ENCODE measurements around the gene MRPL19. TPM values are rescaled to one million over a fixed set of nuclear protein-coding genes. Genes with fewer than 3 reads are reported as not detected.

Gene MRPL19
- total RNA-seq, 1 donor from 2014 or later = 64.2 TPM

DNA sequence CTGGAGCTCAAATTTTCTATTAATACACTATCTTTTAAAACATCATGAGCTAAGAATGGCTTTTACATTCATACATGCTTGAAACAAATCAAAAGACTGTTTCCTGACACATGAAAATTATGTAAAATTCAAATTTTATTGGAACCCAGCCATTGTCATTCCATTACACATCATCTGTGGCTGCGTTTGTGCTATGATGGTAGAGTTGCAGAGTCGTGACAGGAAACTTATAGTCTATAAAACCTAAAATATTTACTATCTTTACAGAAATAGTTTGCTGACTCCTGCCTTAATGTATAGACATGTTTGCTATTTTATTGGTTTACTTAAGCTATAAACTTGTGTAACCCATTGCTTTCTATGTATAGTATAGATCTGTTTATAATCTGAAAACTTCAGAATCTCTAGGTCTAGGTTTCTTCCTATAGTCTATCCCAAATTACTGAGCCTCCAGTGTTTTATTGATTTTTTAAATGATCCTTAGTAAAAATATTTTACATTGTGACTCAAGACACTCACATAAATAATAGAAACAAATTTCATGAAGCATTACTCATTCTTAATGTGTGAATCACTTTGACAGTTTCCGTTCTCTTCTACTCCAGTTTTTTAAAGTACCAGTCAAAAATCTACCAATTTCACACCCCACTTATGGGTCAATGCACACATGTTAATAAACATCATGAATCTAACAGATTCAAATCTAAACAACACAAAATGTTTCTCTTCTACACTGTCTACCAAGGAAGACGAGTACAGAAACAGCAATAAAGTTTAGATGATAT, 26.4 kb upstream of the MRPL19 start:
- no peaks in the 10 kb centered on the region for H3K36me3 ChIP-seq (ENCODE audit: control insufficient read depth, insufficient read depth, low read length)
- H3K4me3 ChIP-seq (ENCODE audit: low read depth, low read length) = no peak overlapping the region
- TF ChIP-seq, protein P1, sequence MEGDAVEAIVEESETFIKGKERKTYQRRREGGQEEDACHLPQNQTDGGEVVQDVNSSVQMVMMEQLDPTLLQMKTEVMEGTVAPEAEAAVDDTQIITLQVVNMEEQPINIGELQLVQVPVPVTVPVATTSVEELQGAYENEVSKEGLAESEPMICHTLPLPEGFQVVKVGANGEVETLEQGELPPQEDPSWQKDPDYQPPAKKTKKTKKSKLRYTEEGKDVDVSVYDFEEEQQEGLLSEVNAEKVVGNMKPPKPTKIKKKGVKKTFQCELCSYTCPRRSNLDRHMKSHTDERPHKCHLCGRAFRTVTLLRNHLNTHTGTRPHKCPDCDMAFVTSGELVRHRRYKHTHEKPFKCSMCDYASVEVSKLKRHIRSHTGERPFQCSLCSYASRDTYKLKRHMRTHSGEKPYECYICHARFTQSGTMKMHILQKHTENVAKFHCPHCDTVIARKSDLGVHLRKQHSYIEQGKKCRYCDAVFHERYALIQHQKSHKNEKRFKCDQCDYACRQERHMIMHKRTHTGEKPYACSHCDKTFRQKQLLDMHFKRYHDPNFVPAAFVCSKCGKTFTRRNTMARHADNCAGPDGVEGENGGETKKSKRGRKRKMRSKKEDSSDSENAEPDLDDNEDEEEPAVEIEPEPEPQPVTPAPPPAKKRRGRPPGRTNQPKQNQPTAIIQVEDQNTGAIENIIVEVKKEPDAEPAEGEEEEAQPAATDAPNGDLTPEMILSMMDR (IDR thresholded peaks at IDR 0.05; ENCODE audit: insufficient read depth, low read length, poor library complexity, severe bottlenecking) = no peak
- no peaks in the 10 kb centered on the region for H3K27me3 ChIP-seq (ENCODE audit: control insufficient read depth, insufficient read depth, low read length)
- DNase-seq (ENCODE audit: low read depth) = no peak

DNA sequence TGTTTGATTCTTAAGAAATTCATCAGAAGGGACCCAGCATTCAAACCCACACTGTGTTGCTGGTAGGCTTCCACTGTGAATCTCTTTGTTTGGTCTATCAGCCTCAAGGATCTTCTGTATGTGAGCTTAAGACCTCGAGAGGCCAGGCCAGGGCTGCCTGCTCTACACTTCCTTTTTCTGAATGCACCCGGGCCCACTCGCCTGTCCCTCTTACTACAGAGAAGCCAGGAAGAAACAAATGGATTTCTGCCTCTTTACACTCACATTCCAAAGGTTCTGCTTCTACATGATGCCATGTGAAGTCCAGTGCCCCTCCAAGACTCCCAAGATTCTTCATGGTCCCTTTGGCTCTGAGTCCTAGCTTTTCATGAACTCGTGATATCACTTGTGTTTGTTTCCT, 25.4 kb upstream of the MRPL19 start:
- Histone ChIP-seq H3K27me3 (ENCODE audit: control insufficient read depth, insufficient read depth, low read length) (no peaks in the 10 kb centered on the region), H3K36me3 (ENCODE audit: control insufficient read depth, insufficient read depth, low read length) (no peaks in the 10 kb centered on the region), H3K4me3 (ENCODE audit: low read depth, low read length) (no peak overlapping the region)
- DNase-seq (ENCODE audit: low read depth) = no peak
- TF ChIP-seq, protein P1 (IDR thresholded peaks at IDR 0.05; ENCODE audit: insufficient read depth, low read length, poor library complexity, severe bottlenecking) = no peak

DNA sequence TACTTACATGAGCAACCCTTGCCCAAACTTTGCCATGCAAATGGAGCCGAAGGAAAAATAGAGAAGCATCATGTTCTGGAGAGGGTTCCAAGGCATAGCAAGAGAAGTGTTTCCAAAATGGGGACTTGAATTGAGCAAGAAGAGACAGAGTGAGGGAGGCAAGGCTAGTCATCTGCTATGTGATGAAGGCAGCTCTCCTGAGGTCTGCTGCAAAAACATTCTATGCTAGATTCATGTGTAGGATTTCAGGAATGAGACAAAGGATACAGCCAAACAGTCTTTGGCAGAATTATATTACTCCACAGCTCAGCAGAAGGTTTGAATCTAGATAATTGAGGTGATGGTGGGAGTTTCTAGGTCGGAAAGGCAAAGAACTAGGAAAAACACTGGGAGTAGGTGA, 24.1 kb upstream of the MRPL19 start:
- DNase-seq (ENCODE audit: low read depth) = no peak
- H3K4me3 ChIP-seq (ENCODE audit: low read depth, low read length) = no peak overlapping the region
- TF ChIP-seq, protein P1 (IDR thresholded peaks at IDR 0.05; ENCODE audit: insufficient read depth, low read length, poor library complexity, severe bottlenecking) = no peak
- H3K27me3 ChIP-seq (ENCODE audit: control insufficient read depth, insufficient read depth, low read length) = no peaks in the 10 kb centered on the region
- no peaks in the 10 kb centered on the region for H3K36me3 ChIP-seq (ENCODE audit: control insufficient read depth, insufficient read depth, low read length)

DNA sequence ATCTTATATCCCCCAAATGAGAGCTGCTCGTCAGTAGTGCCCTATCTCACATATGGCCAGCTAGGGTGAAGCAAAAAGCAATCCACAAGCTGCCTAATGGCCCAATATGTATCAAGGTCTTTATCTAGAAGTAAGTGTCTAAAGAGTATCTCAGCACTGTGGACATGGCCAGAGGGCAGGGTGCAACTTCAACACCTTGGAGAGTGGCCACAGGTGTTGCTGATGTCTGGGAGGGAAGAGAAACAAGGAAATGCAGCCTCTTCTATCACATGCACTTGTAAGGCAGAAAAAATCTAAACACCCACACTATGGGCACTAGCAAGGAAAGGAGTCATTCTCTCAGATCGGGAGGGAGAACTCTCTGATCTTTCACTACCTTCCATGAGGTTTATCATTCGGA, 23.7 kb upstream of the MRPL19 start:
- Histone ChIP-seq H3K36me3 (ENCODE audit: control insufficient read depth, insufficient read depth, low read length) (no peaks in the 10 kb centered on the region), H3K27me3 (ENCODE audit: control insufficient read depth, insufficient read depth, low read length) (no peaks in the 10 kb centered on the region), H3K4me3 (ENCODE audit: low read depth, low read length) (no peak overlapping the region)
- TF ChIP-seq, protein P1 (IDR thresholded peaks at IDR 0.05; ENCODE audit: insufficient read depth, low read length, poor library complexity, severe bottlenecking) = no peak
- no peak for DNase-seq (ENCODE audit: low read depth)

DNA sequence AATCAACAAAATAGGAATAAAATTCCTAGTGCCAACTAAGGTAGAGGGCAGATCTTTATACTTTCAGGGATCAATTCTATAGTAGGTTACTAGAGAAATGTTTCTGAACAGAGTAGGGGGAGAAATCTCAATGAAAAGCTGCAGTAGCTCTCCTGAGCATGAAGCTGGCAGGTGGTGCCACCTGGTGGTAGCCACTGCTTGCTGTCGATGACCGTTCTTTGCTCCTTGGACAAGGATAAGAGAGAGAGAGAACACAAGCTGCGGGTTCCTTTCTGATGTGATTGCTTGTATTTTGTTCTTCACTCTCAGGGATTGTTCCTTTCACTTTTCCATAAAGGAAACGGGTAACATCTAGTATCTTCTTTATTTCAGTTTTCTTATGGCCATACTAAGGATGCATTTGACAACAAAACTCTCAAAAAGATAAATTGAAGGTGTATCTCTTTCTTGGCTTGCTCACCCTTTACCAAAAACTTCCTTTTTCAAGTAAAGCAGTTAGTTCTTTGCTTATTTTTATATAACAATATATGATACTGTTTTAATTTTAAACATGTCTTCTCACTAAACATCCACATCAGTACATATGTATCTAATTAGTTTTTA, 18.6 kb upstream of the MRPL19 start:
- H3K27me3 ChIP-seq (ENCODE audit: control insufficient read depth, insufficient read depth, low read length) = no peaks in the 10 kb centered on the region
- DNase-seq (ENCODE audit: low read depth) = no peak

More for the DNA sequence above, 18.6 kb upstream of the MRPL19 start:
- Histone ChIP-seq H3K4me3 (ENCODE audit: low read depth, low read length) (no peak overlapping the region), H3K36me3 (ENCODE audit: control insufficient read depth, insufficient read depth, low read length) (no peaks in the 10 kb centered on the region)
- TF ChIP-seq, protein P1 (IDR thresholded peaks at IDR 0.05; ENCODE audit: insufficient read depth, low read length, poor library complexity, severe bottlenecking) = peak; percentile 93
